Mucosa of stomach (tissue), 1 donor: ENCODE measurements around the gene PTPRJ.

Source experiments
- H3K27me3 ChIP-seq: one replicate; pipeline ENCODE4 v1.7.0; 2013; ENCODE audit warnings: mild to moderate bottlenecking, low read length; ENCODE audit not compliant: control insufficient read depth, insufficient read depth
- H3K36me3 ChIP-seq: one replicate; pipeline ENCODE4 v1.7.0; 2013; ENCODE audit warnings: low read length; ENCODE audit not compliant: control insufficient read depth, insufficient read depth
- H3K4me1 ChIP-seq: one replicate; pipeline ENCODE4 v1.7.0; 2013; ENCODE audit warnings: mild to moderate bottlenecking, low read length; ENCODE audit not compliant: control insufficient read depth, insufficient read depth
- H3K4me3 ChIP-seq: one replicate; pipeline ENCODE4 v1.7.0; 2013; ENCODE audit warnings: low read length
- H3K9ac ChIP-seq: one replicate; pipeline ENCODE4 v1.7.0; 2013; ENCODE audit warnings: mild to moderate bottlenecking, low read length, moderate library complexity
- H3K9me3 ChIP-seq: one replicate; pipeline ENCODE4 v1.7.0; 2013; ENCODE audit warnings: mild to moderate bottlenecking, low read length, moderate library complexity; ENCODE audit not compliant: control insufficient read depth
- donor health status: Pancreatic carcinoma.

PTPRJ gene

DNA sequence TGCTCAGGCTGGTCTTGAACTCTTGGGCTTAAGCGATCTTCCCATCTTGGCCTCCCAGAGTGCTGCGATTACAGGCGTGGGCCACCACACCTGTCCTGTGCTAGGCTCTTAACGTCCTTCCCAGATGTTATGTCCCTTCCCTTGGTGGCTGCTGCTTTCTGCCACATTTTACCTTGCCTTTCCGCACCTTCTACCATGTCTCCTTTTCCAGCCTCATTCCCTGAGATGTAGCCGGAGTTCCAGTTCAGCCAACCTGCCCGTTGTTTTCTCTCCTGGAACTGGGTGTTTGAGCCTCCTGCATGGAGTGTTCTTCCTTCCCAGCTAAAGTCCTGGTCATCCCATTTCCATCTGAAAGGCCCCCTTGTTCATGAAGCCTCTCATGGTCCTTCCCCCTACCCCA, 95.3 kb downstream of the PTPRJ start:
- H3K9me3 ChIP-seq = no peaks in the 10 kb centered on the region

DNA sequence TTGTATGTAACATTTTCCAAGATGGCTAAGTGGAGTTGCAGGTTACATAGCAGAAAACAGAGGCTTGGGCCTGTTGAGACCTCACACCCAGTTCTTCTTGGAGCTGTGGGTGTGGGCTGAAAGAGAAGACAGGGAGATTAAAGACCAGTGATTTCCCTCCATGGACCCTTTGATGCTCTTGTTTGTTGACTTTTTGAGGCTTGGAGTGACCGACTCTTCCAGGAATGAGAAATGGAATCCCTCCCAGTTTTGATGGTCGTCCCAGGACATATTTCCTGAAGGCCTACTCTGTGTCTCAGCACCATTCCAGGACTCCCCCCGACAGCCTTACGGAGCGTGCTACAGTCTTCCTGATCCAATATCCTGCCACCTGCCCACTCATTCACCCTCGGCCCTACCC, 96.9 kb downstream of the PTPRJ start:
- H3K9me3 ChIP-seq = no peaks in the 10 kb centered on the region
- no peaks in the 10 kb centered on the region for H3K27me3 ChIP-seq
- no peaks in the 10 kb centered on the region for H3K36me3 ChIP-seq
- H3K4me1 ChIP-seq = peaks cover 6% of the 10 kb centered on the region
- H3K4me3 ChIP-seq = no peak overlapping the region
- H3K9ac ChIP-seq = no peak overlapping the region

More for the DNA sequence above, 95.3 kb downstream of the PTPRJ start:
- no peak overlapping the region for H3K9ac ChIP-seq
- H3K4me3 ChIP-seq = no peak overlapping the region
- no peaks in the 10 kb centered on the region for H3K36me3 ChIP-seq
- H3K4me1 ChIP-seq = peaks cover 4% of the 10 kb centered on the region
- no peaks in the 10 kb centered on the region for H3K27me3 ChIP-seq

DNA sequence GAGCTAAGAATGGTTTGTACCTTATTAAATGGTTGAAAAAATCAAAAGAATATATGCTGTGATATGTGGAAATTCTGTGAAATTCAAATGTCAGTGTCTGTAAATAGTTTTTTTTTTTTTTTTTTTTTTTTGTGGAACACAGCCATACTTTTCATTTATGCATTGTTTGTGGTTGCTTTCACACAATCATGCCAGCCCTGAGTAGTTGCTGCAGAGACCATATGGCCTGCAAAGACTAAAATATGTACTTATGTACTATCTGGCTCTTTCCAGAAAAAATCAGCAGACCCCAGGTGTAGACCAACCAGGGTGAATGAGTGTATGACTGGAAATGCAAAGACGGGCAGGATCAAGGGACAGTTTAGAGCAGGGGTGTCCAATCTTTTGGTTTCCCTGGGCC, 98.3 kb downstream of the PTPRJ start:
- no peaks in the 10 kb centered on the region for H3K27me3 ChIP-seq
- H3K36me3 ChIP-seq = no peaks in the 10 kb centered on the region
- H3K4me3 ChIP-seq = no peak overlapping the region
- peaks cover 6% of the 10 kb centered on the region for H3K4me1 ChIP-seq
- no peak overlapping the region for H3K9ac ChIP-seq
- no peaks in the 10 kb centered on the region for H3K9me3 ChIP-seq

DNA sequence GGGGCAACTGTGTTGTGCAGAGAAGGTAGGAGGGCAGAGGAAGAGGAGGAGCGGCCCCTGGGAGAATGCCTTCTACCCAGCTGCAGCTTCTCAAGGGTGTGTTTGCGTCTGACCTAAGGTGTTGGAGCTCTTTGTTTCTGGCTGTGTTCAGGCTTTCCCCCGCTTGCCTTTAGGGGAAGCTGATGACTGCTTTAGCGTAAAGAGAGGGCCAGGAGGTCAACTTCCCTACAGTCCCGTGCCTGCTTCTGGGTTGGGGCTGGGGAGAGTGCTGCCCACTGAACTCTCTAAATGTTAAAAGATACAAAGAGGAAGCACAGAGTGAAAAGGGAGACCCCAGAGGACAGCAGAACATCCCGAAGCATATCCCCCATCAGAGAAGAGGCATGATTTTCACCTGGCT, 99.2 kb downstream of the PTPRJ start:
- H3K9ac ChIP-seq = no peak overlapping the region
- H3K4me1 ChIP-seq = peaks cover 6% of the 10 kb centered on the region
- no peaks in the 10 kb centered on the region for H3K27me3 ChIP-seq
- no peaks in the 10 kb centered on the region for H3K36me3 ChIP-seq
- H3K4me3 ChIP-seq = no peak overlapping the region
- H3K9me3 ChIP-seq = no peaks in the 10 kb centered on the region

DNA sequence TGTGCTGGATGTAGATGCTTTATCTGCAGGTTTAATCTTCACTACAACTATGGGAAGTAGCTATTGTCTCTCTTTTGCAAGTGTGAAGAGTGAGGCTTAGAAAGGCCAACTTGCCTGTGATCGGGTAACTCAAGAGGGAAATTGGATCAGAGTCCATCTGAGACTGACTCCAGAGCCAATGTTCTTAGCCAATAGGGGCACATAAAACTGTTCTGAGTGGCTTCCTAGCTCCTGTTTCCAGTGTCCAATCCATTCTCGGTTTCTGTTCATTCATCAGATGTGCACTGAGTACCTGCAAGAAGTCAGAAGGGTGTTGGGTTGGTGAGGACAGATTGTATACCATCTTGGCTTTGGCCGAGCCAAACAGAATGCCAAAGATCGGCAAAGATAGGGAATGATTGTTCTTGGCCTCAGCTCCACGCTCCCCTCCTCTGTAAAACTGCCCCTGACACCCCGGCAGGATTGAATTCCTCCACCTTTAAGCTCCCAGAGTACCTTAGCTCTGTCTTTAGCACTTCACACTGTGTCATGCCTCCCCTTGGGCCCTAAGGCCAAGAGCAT, 100.0 kb downstream of the PTPRJ start:
- Histone ChIP-seq H3K36me3 (no peaks in the 10 kb centered on the region), H3K9ac (no peak overlapping the region), H3K4me3 (no peak overlapping the region), H3K27me3 (no peaks in the 10 kb centered on the region), H3K4me1 (peaks cover 6% of the 10 kb centered on the region), H3K9me3 (no peaks in the 10 kb centered on the region)

DNA sequence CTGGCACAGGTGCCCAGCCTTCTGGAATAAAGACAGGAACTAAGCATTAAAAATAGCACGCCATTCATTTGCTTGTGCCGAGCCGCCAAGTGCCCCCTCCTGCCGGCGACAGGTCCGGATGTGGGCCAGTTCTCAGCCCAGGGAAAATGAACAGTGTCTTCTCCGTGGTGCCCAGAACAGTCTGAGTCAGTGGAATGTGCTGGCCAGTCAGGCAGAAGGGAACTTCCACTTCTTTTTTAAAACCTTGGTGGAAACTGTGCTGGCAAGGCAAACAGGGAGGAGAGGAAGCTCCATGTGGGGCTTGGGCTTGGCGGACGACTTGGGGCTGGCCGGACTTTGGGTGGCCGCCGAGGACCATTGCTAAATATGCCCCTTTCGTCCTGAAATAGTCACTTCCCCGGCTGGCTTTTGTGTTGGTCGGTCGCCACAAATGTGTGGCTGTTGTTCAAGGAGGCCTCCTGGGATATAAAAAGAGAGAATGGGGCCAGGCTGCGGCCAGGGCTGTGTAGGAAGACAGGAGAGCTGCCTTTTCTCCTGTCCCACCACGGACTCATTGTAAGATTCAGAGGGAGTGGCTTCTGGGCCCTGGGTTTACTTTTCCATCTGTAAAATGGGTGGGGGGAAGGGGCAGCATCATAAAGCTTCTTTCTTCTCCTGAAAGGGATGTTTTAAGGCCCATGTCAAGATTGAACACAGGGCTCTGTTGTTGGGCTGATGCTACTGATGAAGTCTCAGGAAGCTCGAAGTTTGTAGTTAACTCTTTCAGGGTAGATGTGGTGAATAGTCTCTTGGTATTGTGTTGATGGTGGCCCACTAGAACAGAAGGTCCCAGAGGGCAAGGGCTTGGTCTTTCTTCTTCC, 101.0 kb downstream of the PTPRJ start:
- H3K36me3 ChIP-seq = no peaks in the 10 kb centered on the region
- H3K4me1 ChIP-seq = peaks cover 6% of the 10 kb centered on the region
- no peak overlapping the region for H3K9ac ChIP-seq
- H3K9me3 ChIP-seq = no peaks in the 10 kb centered on the region
- no peaks in the 10 kb centered on the region for H3K27me3 ChIP-seq
- no peak overlapping the region for H3K4me3 ChIP-seq

DNA sequence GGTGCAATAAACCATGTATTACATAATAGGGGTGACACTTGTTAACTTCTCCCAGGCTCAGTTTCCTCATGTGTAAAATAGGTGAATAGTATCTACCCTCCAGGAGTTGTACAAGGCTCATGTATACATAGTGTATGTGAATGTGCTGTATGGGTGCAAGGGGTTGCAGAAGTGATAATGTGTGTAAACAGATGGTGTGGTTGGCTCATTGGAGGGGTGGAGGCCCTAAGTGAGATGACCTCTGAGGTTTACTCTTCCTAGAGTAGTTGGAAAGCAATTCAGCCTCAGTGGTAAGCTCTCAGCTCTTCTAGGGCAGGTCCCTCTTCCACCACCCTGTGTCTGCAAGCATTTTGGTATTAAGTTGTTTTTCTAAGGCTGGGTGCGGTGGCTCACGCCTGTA, 102.4 kb downstream of the PTPRJ start:
- H3K27me3 ChIP-seq = no peaks in the 10 kb centered on the region
- no peak overlapping the region for H3K9ac ChIP-seq
- peaks cover 6% of the 10 kb centered on the region for H3K4me1 ChIP-seq
- no peaks in the 10 kb centered on the region for H3K9me3 ChIP-seq
- no peak overlapping the region for H3K4me3 ChIP-seq
- H3K36me3 ChIP-seq = no peaks in the 10 kb centered on the region

DNA sequence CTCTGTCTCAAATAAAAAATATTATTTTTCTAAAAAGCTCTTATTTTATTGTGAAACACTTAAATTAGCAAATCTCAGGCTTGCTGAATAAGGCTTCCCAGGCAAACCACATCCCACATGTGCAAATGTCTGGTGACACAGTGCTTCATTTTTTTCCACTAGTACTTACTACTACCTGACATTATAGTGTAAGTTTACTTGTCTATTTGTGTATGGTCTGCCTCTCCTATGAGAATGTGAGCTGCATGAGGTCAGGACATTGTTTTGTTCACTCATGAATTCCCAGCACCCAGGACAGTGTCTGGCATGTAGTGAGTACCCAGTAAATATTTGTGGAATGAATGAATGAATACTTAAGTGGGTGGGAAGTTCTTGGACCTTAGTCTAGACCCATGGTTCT, 103.1 kb downstream of the PTPRJ start:
- Histone ChIP-seq H3K9me3 (no peaks in the 10 kb centered on the region), H3K9ac (no peak overlapping the region), H3K4me3 (no peak overlapping the region), H3K4me1 (peaks cover 11% of the 10 kb centered on the region), H3K36me3 (no peaks in the 10 kb centered on the region), H3K27me3 (no peaks in the 10 kb centered on the region)

DNA sequence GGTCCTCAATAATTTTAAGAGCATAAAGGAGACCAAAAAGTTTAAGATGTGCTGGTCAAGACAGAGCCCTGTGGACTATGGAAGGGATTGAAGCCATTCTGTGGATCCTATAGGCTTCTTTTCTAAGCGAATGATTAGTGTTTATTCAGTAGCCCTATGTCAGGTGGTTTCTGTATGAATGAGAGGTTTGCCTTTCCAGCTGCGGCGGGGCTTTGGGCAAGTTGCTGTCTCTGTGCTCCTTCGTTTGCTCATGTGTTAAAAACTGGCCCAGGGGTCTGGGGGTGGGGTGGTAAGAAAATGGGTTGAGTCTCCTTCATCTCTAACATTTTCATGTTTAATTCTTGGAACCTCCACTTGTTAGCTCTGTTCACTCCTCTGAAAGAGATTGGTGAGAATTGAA, 105.3 kb downstream of the PTPRJ start:
- Histone ChIP-seq H3K4me3 (no peak overlapping the region), H3K36me3 (no peaks in the 10 kb centered on the region), H3K4me1 (peaks cover 10% of the 10 kb centered on the region)

DNA sequence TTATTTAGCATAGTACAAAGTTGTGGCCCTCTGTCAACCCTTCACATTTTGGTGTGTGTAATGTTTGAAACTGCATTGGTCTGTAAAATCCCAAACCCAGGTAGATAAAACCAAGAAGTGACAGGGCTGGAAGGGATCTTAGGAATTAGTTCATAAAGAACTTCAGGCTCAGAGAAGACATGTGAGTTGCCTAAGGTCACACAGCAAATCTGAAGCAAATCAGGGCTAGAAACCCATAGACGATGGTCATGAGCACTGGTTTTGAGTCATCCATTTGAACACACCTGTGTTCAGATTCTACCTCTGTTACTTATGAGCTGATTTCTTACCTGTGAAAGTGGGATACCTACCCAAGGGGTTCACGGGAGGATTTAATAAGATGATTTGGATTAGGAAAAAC, 107.1 kb downstream of the PTPRJ start:
- peaks cover 8% of the 10 kb centered on the region for H3K4me1 ChIP-seq
- H3K4me3 ChIP-seq = no peak overlapping the region
- H3K9me3 ChIP-seq = no peaks in the 10 kb centered on the region
- no peaks in the 10 kb centered on the region for H3K27me3 ChIP-seq
- H3K36me3 ChIP-seq = no peaks in the 10 kb centered on the region
- no peak overlapping the region for H3K9ac ChIP-seq

More for the DNA sequence above, 105.3 kb downstream of the PTPRJ start:
- Histone ChIP-seq H3K9me3 (no peaks in the 10 kb centered on the region), H3K9ac (no peak overlapping the region), H3K27me3 (no peaks in the 10 kb centered on the region)

DNA sequence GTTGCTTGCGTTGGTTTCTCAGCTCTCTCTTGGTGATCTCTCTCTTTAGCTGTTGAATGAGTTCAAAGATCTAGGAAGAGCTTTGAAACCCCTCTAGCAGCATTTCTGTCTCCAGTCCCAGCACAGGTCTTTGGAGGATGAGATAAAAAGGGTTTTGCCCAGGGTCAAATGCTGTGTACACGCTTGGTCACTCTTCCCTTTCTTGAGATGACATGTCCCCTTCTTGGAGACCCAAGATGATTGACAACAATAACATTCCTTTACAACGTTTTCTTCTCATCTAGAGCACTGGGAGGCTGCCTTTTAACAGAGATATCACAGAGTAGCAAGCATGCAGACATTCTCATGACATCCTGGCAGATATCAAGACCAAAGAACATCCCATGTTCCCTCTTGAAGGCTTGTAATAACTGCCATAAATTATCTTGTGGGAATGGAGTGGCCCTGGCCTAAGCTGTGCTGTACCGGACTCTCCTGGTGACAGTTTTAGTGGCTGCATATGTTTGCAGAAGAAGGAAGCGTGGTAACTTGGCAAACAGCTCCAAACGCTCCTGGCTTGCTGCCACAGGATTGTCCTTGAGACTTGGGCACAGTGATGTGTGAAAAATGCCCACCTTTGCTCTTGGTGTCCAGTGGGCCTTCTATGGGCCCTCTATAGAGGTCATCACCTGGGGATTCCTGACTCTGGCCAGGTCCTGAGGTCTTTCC, 107.8 kb downstream of the PTPRJ start:
- Histone ChIP-seq H3K27me3 (no peaks in the 10 kb centered on the region), H3K9ac (no peak overlapping the region), H3K9me3 (no peaks in the 10 kb centered on the region), H3K4me1 (peaks cover 14% of the 10 kb centered on the region), H3K4me3 (no peak overlapping the region), H3K36me3 (no peaks in the 10 kb centered on the region)

DNA sequence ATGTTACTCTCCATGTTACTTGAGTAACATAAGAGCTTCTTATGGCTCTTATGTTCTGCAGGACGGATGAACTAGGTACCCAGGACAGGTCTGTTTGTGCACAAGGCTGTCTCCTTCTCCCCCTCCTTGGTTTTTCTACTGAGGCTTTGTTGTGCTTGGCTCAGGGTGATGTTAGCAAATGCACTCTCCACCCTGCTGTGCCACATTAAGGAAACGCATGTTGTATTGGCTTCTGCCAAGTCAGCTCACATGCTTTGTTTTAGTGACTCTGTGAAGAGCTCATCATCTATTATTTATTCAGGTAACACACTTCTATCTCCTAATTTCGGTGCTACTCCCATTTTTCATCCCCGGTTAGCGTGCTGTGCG, 108.3 kb downstream of the PTPRJ start:
- H3K27me3 ChIP-seq = no peaks in the 10 kb centered on the region
- H3K36me3 ChIP-seq = no peaks in the 10 kb centered on the region
- no peaks in the 10 kb centered on the region for H3K9me3 ChIP-seq
- peaks cover 16% of the 10 kb centered on the region for H3K4me1 ChIP-seq
- H3K4me3 ChIP-seq = no peak overlapping the region
- H3K9ac ChIP-seq = no peak overlapping the region
